GM21381 (cell line): ENCODE measurements around the gene DBP.
"Not testable (repeated sequence)": the region's sequence is repeated elsewhere in the genome, so short reads cannot be mapped to it uniquely, and the experiment has no call there.

ENCODE experiments used
- ATAC-seq: cut with Tn5 transposase; IDR thresholded peaks from one replicate; pipeline ENCODE4 v1.9.1; 2021; ENCODE audit warnings: mild to moderate bottlenecking, moderate library complexity; ENCODE audit not compliant: unreplicated experiment

The DBP gene

GRCh38 chr19:48636859-48637448 lies at the start of gene DBP:
TSS of gene DBP (minus strand) at chr19:48637379. CDS start at chr19:48636994, 385 bp downstream.
- no peak for ATAC-seq

- not testable (repeated sequence) for ATAC-seq
These were observed 49.5 kb upstream of the DBP start for GRCh38 chr19:48686637-48687036.

- ATAC-seq: no peak
These were observed 48.9 kb upstream of the DBP start for GRCh38 chr19:48686088-48686487.

- ATAC-seq: no peak
These were observed 48.4 kb upstream of the DBP start for GRCh38 chr19:48685583-48685982.

GRCh38 chr19:48683349-48683748 lies 46.2 kb upstream of the DBP start:
- no peak for ATAC-seq

- ATAC-seq: no peak
These were observed 43.9 kb upstream of the DBP start for GRCh38 chr19:48681127-48681470.

GRCh38 chr19:48680436-48681126 lies 43.4 kb upstream of the DBP start:
- ATAC-seq: no peak

GRCh38 chr19:48680006-48680405 lies 42.8 kb upstream of the DBP start:
- not testable (repeated sequence) for ATAC-seq

- ATAC-seq: no peak
These were observed 41.0 kb upstream of the DBP start for GRCh38 chr19:48678201-48678600.

- ATAC-seq: no peak
These were observed 39.7 kb upstream of the DBP start for GRCh38 chr19:48676887-48677286.

- ATAC-seq: no peak
These were observed 39.3 kb upstream of the DBP start for GRCh38 chr19:48676487-48676886.

- no peak for ATAC-seq
These were observed 38.0 kb upstream of the DBP start for GRCh38 chr19:48674921-48675824.

GRCh38 chr19:48674216-48674809 lies 37.1 kb upstream of the DBP start:
- no peak for ATAC-seq

GRCh38 chr19:48673436-48674100 lies 36.4 kb upstream of the DBP start:
- no peak for ATAC-seq

- no peak for ATAC-seq
These were observed 35.8 kb upstream of the DBP start, which contains the start of gene NTN5 for GRCh38 chr19:48672994-48673393. TSS of gene NTN5 (minus strand) at chr19:48673017. CDS start at chr19:48670986, 2,031 bp downstream.

- ATAC-seq: no peak
These were observed 34.3 kb upstream of the DBP start for GRCh38 chr19:48671446-48671995.

GRCh38 chr19:48670699-48671445 lies 33.7 kb upstream of the DBP start:
- ATAC-seq: no peak

- no peak for ATAC-seq
These were observed 32.9 kb upstream of the DBP start for GRCh38 chr19:48669903-48670668.

GRCh38 chr19:48668761-48669160 lies 31.6 kb upstream of the DBP start:
- no peak for ATAC-seq
